ENCODE measurements around the gene COL5A2. TPM values are rescaled to one million over a fixed set of nuclear protein-coding genes. Genes with fewer than 3 reads are reported as not detected.

COL5A2 gene
- total RNA-seq, 6 experiments from 2014 or later = 5.7 to 17.6 (median 8.6) TPM

DNA sequence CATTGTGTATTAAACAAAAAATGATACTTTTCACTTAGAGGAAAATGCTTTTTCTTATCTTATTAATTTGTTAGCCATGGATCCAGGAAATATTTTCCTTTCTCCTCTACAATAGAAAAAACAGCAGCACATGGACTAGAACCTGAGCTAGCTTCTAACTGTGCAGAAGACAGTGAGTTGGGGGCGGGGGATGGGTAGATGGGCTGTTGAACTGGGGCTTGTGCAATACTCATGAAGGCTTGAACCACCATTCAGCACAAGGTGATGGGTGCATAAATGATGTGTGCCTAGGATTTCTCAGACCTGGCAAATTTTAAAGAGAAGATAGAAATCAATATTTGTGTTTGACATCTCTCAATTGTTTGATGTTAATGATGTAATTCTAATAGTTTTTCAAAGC lies 42.0 kb downstream of the COL5A2 start:
- Histone ChIP-seq H3K9me3 (no peaks in the 10 kb centered on the region), H3K36me3 (no peaks in the 10 kb centered on the region), H3K4me3 (no peak overlapping the region), H3K4me1 (no peaks in the 10 kb centered on the region), H3K27me3 (no peaks in the 10 kb centered on the region), H3K27ac (no peak overlapping the region)
- TF ChIP-seq, protein P1, sequence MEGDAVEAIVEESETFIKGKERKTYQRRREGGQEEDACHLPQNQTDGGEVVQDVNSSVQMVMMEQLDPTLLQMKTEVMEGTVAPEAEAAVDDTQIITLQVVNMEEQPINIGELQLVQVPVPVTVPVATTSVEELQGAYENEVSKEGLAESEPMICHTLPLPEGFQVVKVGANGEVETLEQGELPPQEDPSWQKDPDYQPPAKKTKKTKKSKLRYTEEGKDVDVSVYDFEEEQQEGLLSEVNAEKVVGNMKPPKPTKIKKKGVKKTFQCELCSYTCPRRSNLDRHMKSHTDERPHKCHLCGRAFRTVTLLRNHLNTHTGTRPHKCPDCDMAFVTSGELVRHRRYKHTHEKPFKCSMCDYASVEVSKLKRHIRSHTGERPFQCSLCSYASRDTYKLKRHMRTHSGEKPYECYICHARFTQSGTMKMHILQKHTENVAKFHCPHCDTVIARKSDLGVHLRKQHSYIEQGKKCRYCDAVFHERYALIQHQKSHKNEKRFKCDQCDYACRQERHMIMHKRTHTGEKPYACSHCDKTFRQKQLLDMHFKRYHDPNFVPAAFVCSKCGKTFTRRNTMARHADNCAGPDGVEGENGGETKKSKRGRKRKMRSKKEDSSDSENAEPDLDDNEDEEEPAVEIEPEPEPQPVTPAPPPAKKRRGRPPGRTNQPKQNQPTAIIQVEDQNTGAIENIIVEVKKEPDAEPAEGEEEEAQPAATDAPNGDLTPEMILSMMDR (IDR thresholded peaks at IDR 0.05) = no peak
- TF ChIP-seq POLR2A (IDR thresholded peaks at IDR 0.05) = no peak
- intact Hi-C loops (cut with DNase I) = no loop called here
- DNase-seq (peak in 2 of 3 donors; percentile 35 to 60), ATAC-seq (peak; percentile 38 to 73 (median 52))
- WGBS (ENCODE audit: insufficient coverage, low coverage, low lambda C conversion rate, missing lambda C conversion rate) = no CpG with 5 or more reads among the region's 1 CpG

DNA sequence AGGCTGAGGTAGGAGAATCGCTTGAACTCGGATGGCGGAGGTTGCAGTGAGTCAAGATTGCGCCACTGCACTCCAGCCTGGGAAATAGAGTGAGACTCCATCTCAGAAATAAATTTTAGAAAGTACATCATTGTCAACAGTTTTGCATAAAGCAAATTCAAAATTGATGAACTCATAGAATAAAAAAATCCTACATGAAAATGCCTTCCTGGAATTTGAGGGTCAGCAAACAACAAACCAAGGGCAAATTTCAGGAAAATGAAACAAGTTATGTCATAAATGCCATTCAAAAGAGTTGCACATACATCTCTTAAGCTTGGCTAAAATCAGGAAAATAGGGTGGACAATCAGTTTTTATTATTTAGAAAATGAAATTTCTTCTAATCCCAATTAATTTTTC lies 45.1 kb downstream of the COL5A2 start:
- 46% methylated on average over 4 of the region's 4 CpGs for WGBS (ENCODE audit: insufficient coverage, low coverage, low lambda C conversion rate, missing lambda C conversion rate)
- TF ChIP-seq, protein P1 (IDR thresholded peaks at IDR 0.05) = no peak
- Histone ChIP-seq H3K27ac (no peak overlapping the region), H3K4me1 (no peaks in the 10 kb centered on the region), H3K36me3 (no peaks in the 10 kb centered on the region), H3K9me3 (no peaks in the 10 kb centered on the region), H3K4me3 (no peak overlapping the region), H3K27me3 (no peaks in the 10 kb centered on the region)
- ATAC-seq = no peak
- no peak for DNase-seq
- intact Hi-C loops (cut with DNase I) = no loop called here

GRCh38 chr2:189131991-189132390 lies 47.6 kb downstream of the COL5A2 start:
- intact Hi-C loops (cut with DNase I) = no loop called here
- H3K9me3 ChIP-seq = no peaks in the 10 kb centered on the region
- no peaks in the 10 kb centered on the region for H3K27me3 ChIP-seq
- no peaks in the 10 kb centered on the region for H3K4me1 ChIP-seq
- H3K27ac ChIP-seq = no peak overlapping the region
- 51% methylated on average over 3 of the region's 3 CpGs for WGBS (ENCODE audit: insufficient coverage, low coverage, low lambda C conversion rate, missing lambda C conversion rate)
- no peak overlapping the region for H3K4me3 ChIP-seq
- DNase-seq (no peak), ATAC-seq (no peak)
- H3K36me3 ChIP-seq = no peaks in the 10 kb centered on the region
- TF ChIP-seq, protein P1 (IDR thresholded peaks at IDR 0.05) = no peak
- TF ChIP-seq POLR2A (IDR thresholded peaks at IDR 0.05) = no peak

DNA sequence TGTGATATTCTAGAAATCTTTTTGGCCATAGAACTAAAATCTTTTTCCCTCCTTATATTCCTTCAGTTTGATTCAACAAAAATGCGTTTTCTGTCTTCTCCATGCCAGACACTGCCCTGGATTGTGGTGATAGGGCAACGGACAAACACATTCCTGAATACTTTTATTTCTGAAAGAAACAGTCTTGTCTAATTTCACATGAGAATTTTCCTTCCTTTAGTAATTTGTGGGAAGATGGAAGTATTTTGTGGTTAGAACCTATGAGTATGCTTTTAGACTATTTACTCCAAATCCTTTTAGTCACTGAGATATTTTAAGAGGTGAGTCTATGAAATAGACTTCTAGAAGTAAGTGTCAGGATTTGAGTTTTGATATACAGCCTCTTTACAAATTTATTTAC lies 49.6 kb downstream of the COL5A2 start:
- Histone ChIP-seq H3K36me3 (no peaks in the 10 kb centered on the region), H3K9me3 (no peaks in the 10 kb centered on the region), H3K27ac (no peak overlapping the region), H3K4me1 (no peaks in the 10 kb centered on the region), H3K27me3 (no peaks in the 10 kb centered on the region), H3K4me3 (no peak overlapping the region)
- DNase-seq = no peak
- no peak for TF ChIP-seq POLR2A (IDR thresholded peaks at IDR 0.05)
- TF ChIP-seq, protein P1 (IDR thresholded peaks at IDR 0.05) = no peak
- intact Hi-C loops (cut with DNase I) = no loop called here
- no peak for ATAC-seq
- whole genome bisulfite sequencing (ENCODE audit: insufficient coverage, low coverage, low lambda C conversion rate, missing lambda C conversion rate) = 66% methylated on average over 2 of the region's 2 CpGs

DNA sequence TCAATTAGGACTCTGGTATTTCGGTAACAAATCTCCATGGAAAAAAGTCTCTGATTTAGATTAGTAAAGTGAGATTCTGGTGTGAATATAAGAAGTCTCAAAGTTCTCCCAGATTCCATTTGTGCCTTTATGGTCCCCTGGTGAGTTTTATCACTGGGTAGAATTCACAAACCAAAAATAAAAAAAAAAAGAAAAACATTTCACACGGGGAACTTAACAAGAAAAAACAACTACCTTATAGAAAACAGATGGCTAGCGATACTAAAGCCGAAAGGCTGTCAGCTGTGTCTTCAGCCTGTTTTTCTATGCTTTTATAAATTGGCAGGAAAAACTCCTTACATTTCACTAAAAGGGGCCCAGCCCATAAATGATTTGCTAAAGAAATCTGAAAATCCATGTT lies 50.6 kb downstream of the COL5A2 start:
- 75% methylated on average over 4 of the region's 4 CpGs for WGBS (ENCODE audit: insufficient coverage, low coverage, low lambda C conversion rate, missing lambda C conversion rate)
- ATAC-seq = no peak
- no peak overlapping the region for H3K4me3 ChIP-seq
- no peaks in the 10 kb centered on the region for H3K4me1 ChIP-seq
- TF ChIP-seq, protein P1 (IDR thresholded peaks at IDR 0.05) = no peak
- no peak for TF ChIP-seq POLR2A (IDR thresholded peaks at IDR 0.05)
- no peaks in the 10 kb centered on the region for H3K36me3 ChIP-seq
- DNase-seq = no peak
- intact Hi-C loops (cut with DNase I) = no loop called here
- no peak overlapping the region for H3K27ac ChIP-seq
- H3K9me3 ChIP-seq = no peaks in the 10 kb centered on the region
- no peaks in the 10 kb centered on the region for H3K27me3 ChIP-seq

Data from right lobe of liver (tissue), 6 donors.